A549 (cell line): ENCODE results near the gene UGT1A3. TPM values are rescaled to one million over a fixed set of nuclear protein-coding genes. Genes with fewer than 3 reads are reported as not detected.

Experiments used
- ATAC-seq, 2 experiments: fragments of 200-7000 bp in 1 of 2; fragments of >200 bp in 1 of 2; cut with Nextera tagmentation in 1 of 2; cut with Tn5 transposase in 1 of 2; 3 replicates each; pipeline versions ENCODE4 v1.8.0 to v1.9.1; 2018 to 2020; ENCODE audit warnings: mild to moderate bottlenecking in 1 of 2, moderate library complexity in 1 of 2
- CTCF ChIA-PET: fragments of 300-600 bp; sonication (Branson Sonifier 250); formaldehyde crosslinking; extraction: SDS; loops from one replicate; lab custom pipeline; 2021; ENCODE audit warnings: antibody characterized with exemption, inconsistent platforms; lab: Yijun Ruan, JAX
- POLR2A ChIA-PET: fragments of 350-600 bp; formaldehyde crosslinking; extraction: SDS; loops from one replicate; lab custom pipeline; 2021; ENCODE audit warnings: antibody characterized with exemption, inconsistent platforms; lab: Yijun Ruan, JAX
- DNase-seq, 2 experiments: peaks; one replicate each; pipeline versions ENCODE4 v3.0.0 to v3.0.0-alpha.2; 2011 to 2016; ENCODE audit warnings: low read depth in 1 of 2, low spot score in 1 of 2
- FAIRE-seq: peaks from 2 replicates; lab custom pipeline; 2011; peaks lifted over from hg19 to GRCh38; lab: Jason Lieb, UNC
- H3K27ac ChIP-seq, 2 experiments: fragments of >200 bp; sonication (Bioruptor Twin); formaldehyde crosslinking; 3 replicates each; pipeline ENCODE4 v1.5.1; 2016 to 2017
- H3K4me1 ChIP-seq: fragments of >200 bp; sonication (Bioruptor Twin); formaldehyde crosslinking; 3 replicates; pipeline ENCODE4 v1.6.1; 2016
- H3K4me2 ChIP-seq: fragments of >200 bp; sonication (Bioruptor Twin); formaldehyde crosslinking; 3 replicates; pipeline ENCODE4 v1.6.1; 2016
- H3K4me3 ChIP-seq: fragments of >200 bp; sonication (Bioruptor Twin); formaldehyde crosslinking; 3 replicates; pipeline ENCODE4 v1.5.1; 2016
- H3K9me3 ChIP-seq: fragments of >200 bp; sonication (Bioruptor Twin); formaldehyde crosslinking; 3 replicates; pipeline ENCODE4 v1.6.1; 2016
- CBX2 ChIP-seq: fragments of 200-600 bp; sonication (generic); IDR thresholded peaks from 2 replicates; pipeline ENCODE4 v1.6.1; 2016; ENCODE audit warnings: low read depth, mild to moderate bottlenecking, borderline replicate concordance
- CBX8 ChIP-seq: fragments of 200-600 bp; sonication (generic); IDR thresholded peaks from 2 replicates; pipeline ENCODE4 v1.6.1; 2016
- CEBPB ChIP-seq, 2 experiments: fragments of >200 bp in 1 of 2; sonication (Bioruptor Twin) in 1 of 2; formaldehyde crosslinking in 1 of 2; IDR thresholded peaks; 2 replicates each; pipeline ENCODE4 v1.6.1; 2012 to 2016
- CHD2 ChIP-seq: fragments of 150-350 bp; IDR thresholded peaks from 2 replicates; pipeline ENCODE4 v1.6.1; 2014; ENCODE audit warnings: low read length; ENCODE audit not compliant: partially characterized antibody
- EHF ChIP-seq: fragments of 250-450 bp; sonication (Bioruptor Pico); IDR thresholded peaks from 2 replicates; pipeline ENCODE4 v1.5.0; 2020; ENCODE audit warnings: mild to moderate bottlenecking
- EHMT2 ChIP-seq: fragments of 200-600 bp; sonication (generic); IDR thresholded peaks from 2 replicates; pipeline ENCODE4 v1.6.1; 2016; ENCODE audit warnings: antibody characterized with exemption, low read depth, mild to moderate bottlenecking, moderate library complexity
- EP300 ChIP-seq, 2 experiments: fragments of >200 bp; sonication (Bioruptor Twin); formaldehyde crosslinking; IDR thresholded peaks; 2 replicates in 1 of 2; 3 replicates in 1 of 2; pipeline ENCODE4 v1.6.1; 2016 to 2017
- ESRRA ChIP-seq: fragments of 150-350 bp; IDR thresholded peaks from 2 replicates; pipeline ENCODE4 v1.6.1; 2014; ENCODE audit warnings: mild to moderate bottlenecking, low read length, borderline replicate concordance
- FOSL2 ChIP-seq, 2 experiments: fragments of 450-650 bp in 1 of 2; fragments of >200 bp in 1 of 2; sonication (Bioruptor Twin) in 1 of 2; formaldehyde crosslinking; IDR thresholded peaks; 2 replicates each; pipeline versions ENCODE4 v1.5.0 to v1.6.1; 2016 to 2020; ENCODE audit warnings: mild to moderate bottlenecking in 1 of 2, moderate library complexity in 1 of 2
- GATA3 ChIP-seq: IDR thresholded peaks from 2 replicates; pipeline ENCODE4 v1.6.1; 2012; ENCODE audit warnings: borderline replicate concordance
- HMGXB4 ChIP-seq: fragments of 250-450 bp; sonication (Bioruptor Pico); IDR thresholded peaks from 2 replicates; pipeline ENCODE4 v1.5.0; 2021; ENCODE audit warnings: mild to moderate bottlenecking, moderate library complexity, borderline replicate concordance
- HOXB13 ChIP-seq: fragments of 250-450 bp; sonication (Bioruptor Pico); IDR thresholded peaks from 2 replicates; pipeline ENCODE4 v1.5.0; 2020; ENCODE audit warnings: low read depth, mild to moderate bottlenecking, moderate library complexity
- JUN ChIP-seq, 2 experiments: fragments of >200 bp; sonication (Bioruptor Twin); formaldehyde crosslinking; IDR thresholded peaks; 2 replicates in 1 of 2; 3 replicates in 1 of 2; pipeline ENCODE4 v1.6.1; 2016 to 2017
- KDM1A ChIP-seq: fragments of 200-600 bp; sonication (generic); IDR thresholded peaks from 2 replicates; pipeline ENCODE4 v1.6.1; 2016; ENCODE audit warnings: low read depth, mild to moderate bottlenecking
- MAFK ChIP-seq: fragments of 450-650 bp; IDR thresholded peaks from 2 replicates; pipeline ENCODE4 v1.6.1; 2014; ENCODE audit not compliant: partially characterized antibody
- MYC ChIP-seq: IDR thresholded peaks from 2 replicates; pipeline ENCODE4 v1.6.1; 2012; ENCODE audit warnings: mild to moderate bottlenecking, inconsistent platforms, low read length, improper control_type of control experiment, borderline replicate concordance
- NR3C1 ChIP-seq: fragments of >200 bp; sonication (Bioruptor Twin); formaldehyde crosslinking; IDR thresholded peaks from 3 replicates; pipeline ENCODE4 v1.6.1; 2017
- PBX3 ChIP-seq: IDR thresholded peaks from 2 replicates; pipeline ENCODE4 v1.6.1; 2012
- RAD21 ChIP-seq, 2 experiments: fragments of >200 bp in 1 of 2; sonication (Bioruptor Twin) in 1 of 2; formaldehyde crosslinking in 1 of 2; IDR thresholded peaks in 1 of 2; conservative IDR thresholded peaks in 1 of 2; 2 replicates in 1 of 2; 3 replicates in 1 of 2; pipeline ENCODE4 v1.6.1; 2012 to 2018; ENCODE audit warnings: inconsistent platforms in 1 of 2
- RARB ChIP-seq: fragments of 250-450 bp; sonication (Bioruptor Pico); IDR thresholded peaks from 2 replicates; pipeline ENCODE4 v1.8.0; 2021; ENCODE audit warnings: mild to moderate bottlenecking, moderate library complexity
- REST ChIP-seq: fragments of 200-600 bp; sonication (generic); IDR thresholded peaks from 2 replicates; pipeline ENCODE4 v1.6.1; 2016; ENCODE audit warnings: antibody characterized with exemption, mild to moderate bottlenecking, moderate library complexity
- RFX5 ChIP-seq: fragments of 450-650 bp; IDR thresholded peaks from 2 replicates; pipeline ENCODE4 v1.7.1; 2014; ENCODE audit warnings: antibody characterized with exemption, mild to moderate bottlenecking, moderate library complexity
- RNF2 ChIP-seq: fragments of 200-600 bp; sonication (generic); IDR thresholded peaks from 2 replicates; pipeline ENCODE4 v1.6.1; 2016; ENCODE audit warnings: low read depth, mild to moderate bottlenecking, antibody characterized with exemption, moderate library complexity, borderline replicate concordance
- SREBF2 ChIP-seq: fragments of 450-650 bp; IDR thresholded peaks from 2 replicates; pipeline ENCODE4 v1.6.1; 2014; ENCODE audit warnings: mild to moderate bottlenecking, moderate library complexity
- TFCP2L1 ChIP-seq: fragments of 250-450 bp; sonication (Bioruptor Pico); IDR thresholded peaks from 2 replicates; pipeline ENCODE4 v1.5.0; 2021; ENCODE audit warnings: mild to moderate bottlenecking
- ZFP36 ChIP-seq: fragments of 450-650 bp; IDR thresholded peaks from 2 replicates; pipeline ENCODE4 v1.6.1; 2014; ENCODE audit warnings: borderline replicate concordance; ENCODE audit not compliant: partially characterized antibody
- ZNF302 ChIP-seq: fragments of 250-450 bp; sonication (Bioruptor Pico); IDR thresholded peaks from 2 replicates; pipeline ENCODE4 v1.9.0; 2021; ENCODE audit warnings: inconsistent platforms, mild to moderate bottlenecking, moderate library complexity
- WGBS: methylation state at CpG from one replicate; pipeline ENCODE4 v1.1.6; 2017; ENCODE audit errors: missing lambda C conversion rate; 5-methylcytosine and 5-hydroxymethylcytosine counted together
- polyA plus RNA-seq, 4 experiments: library from polyadenylated mRNA; depleted of rRNA in 3 of 4; stranded (reverse); fragments of >200 nt; fragmentation: RNase III in 1 of 4; extraction: RNeasy Plus Mini Kit Qiagen cat#74134 plus additional on column Dnase treatment in 1 of 4; gene quantifications; 2 replicates in 3 of 4; 3 replicates in 1 of 4; pipeline ENCODE4 v1.2.3, GENCODE V29; 2011 to 2017

Gene UGT1A3
- polyA plus RNA-seq, 2 of the 4 experiments (the other 2 are of a cell fraction) = 0.23 to 0.39 TPM

- ChIA-PET POLR2A (no interaction called here), CTCF (interaction anchor here (0.8 kb wide), 1 partner anchor 30 kb away, joined by 3 read pairs; no protein-coding TSS in a partner anchor)
- H3K27ac ChIP-seq = peak overlapping the region in 1 of 2 experiments; percentile 57; a peak in 3 of 6 replicates
- no peak for DNase-seq
- no peak; a peak in 1 of 6 replicates for ATAC-seq
- 89% methylated on average over 18 of the region's 18 CpGs for WGBS
- H3K4me2 ChIP-seq = no peak overlapping the region
- no peak overlapping the region for H3K4me3 ChIP-seq
- no peaks in the 10 kb centered on the region for H3K4me1 ChIP-seq
- TF ChIP-seq RNF2 (no peak), ZFP36 (no peak), SREBF2 (no peak), CHD2 (no peak), RAD21 (conservative IDR thresholded peaks at IDR 0.05 in 1 of 2, IDR thresholded peaks at IDR 0.05 in 1 of 2) (no peak), JUN (IDR thresholded peaks at IDR 0.05) (no peak), PBX3 (no peak), CBX2 (no peak), ESRRA (no peak), EP300 (IDR thresholded peaks at IDR 0.05) (no peak), MYC (no peak), REST (no peak), CBX8 (no peak), KDM1A (no peak), EHF (CRISPR knock-in tag) (no peak), TFCP2L1 (CRISPR knock-in tag) (no peak), RFX5 (no peak)
- TF ChIP-seq, all 56 proteins: peak for 0
- H3K9me3 ChIP-seq = no peaks in the 10 kb centered on the region
- no peak for FAIRE-seq
Measured at GRCh38 chr2:233791151-233791882, 62.5 kb downstream of the UGT1A3 start.

GRCh38 chr2:233791883-233792329 lies 63.1 kb downstream of the UGT1A3 start:
- no peak for DNase-seq
- no peak for FAIRE-seq
- peak overlapping the region in 1 of 2 experiments; percentile 57; a peak in 2 of 6 replicates for H3K27ac ChIP-seq
- ATAC-seq = no peak
- H3K4me2 ChIP-seq = no peak overlapping the region
- no peak for TF ChIP-seq NR3C1
- TF ChIP-seq EHF (CRISPR knock-in tag) = no peak
- no peak for TF ChIP-seq ZNF302 (CRISPR knock-in tag)
- no peak for TF ChIP-seq CEBPB (IDR thresholded peaks at IDR 0.05)
- no peak for TF ChIP-seq HOXB13 (CRISPR knock-in tag)
- TF ChIP-seq RARB (CRISPR knock-in tag) = no peak
- no peak for TF ChIP-seq HMGXB4 (CRISPR knock-in tag)
- no peak for TF ChIP-seq EP300 (IDR thresholded peaks at IDR 0.05)
- TF ChIP-seq GATA3 = no peak
- no peak for TF ChIP-seq MAFK
- no peak for TF ChIP-seq FOSL2 (IDR thresholded peaks at IDR 0.05)
- no peak for TF ChIP-seq FOSL2 (CRISPR knock-in tag; IDR thresholded peaks at IDR 0.05)
- no peak for TF ChIP-seq EHMT2
- TF ChIP-seq, all 56 proteins: peak for 0
- no peaks in the 10 kb centered on the region for H3K4me1 ChIP-seq
- CTCF ChIA-PET = no interaction called here
- 84% methylated on average over 9 of the region's 9 CpGs for WGBS
- POLR2A ChIA-PET = no interaction called here
- H3K9me3 ChIP-seq = no peaks in the 10 kb centered on the region
- H3K4me3 ChIP-seq = no peak overlapping the region
